NT2/D1 (cell line): Measurements from ENCODE around the gene RAI1.

Experiments
- YY1 ChIP-seq: IDR thresholded peaks from 2 replicates; pipeline ENCODE4 v1.6.1; 2011; ENCODE audit not compliant: insufficient read length, insufficient read depth
- ZNF274 ChIP-seq: IDR thresholded peaks from 2 replicates; pipeline ENCODE4 v1.6.1; 2011; ENCODE audit warnings: mild to moderate bottlenecking, low read depth, low read length

DNA sequence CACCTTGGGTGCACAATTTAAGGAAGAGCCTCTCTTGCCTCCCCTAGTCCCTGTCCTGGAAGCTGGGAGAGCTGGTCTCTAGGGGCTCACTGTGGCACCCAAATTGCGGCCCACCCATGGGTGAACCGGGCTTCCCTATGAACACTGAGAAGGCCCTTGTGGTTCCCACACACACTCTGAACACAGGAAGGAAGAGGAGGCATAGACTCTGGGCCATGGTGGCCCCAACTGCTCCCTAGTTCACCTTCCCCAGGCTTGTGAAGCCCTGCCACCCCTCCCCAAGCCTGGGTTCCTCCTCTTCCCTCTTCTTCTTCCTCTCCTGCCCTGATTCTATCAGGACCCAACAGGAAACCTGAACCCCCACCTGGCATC lies 145.1 kb downstream of the RAI1 start:
- no peak for TF ChIP-seq YY1
- TF ChIP-seq ZNF274 = no peak
